ENCODE data around the gene LRRC25.
"Not testable (repeated sequence)": the region's sequence is repeated elsewhere in the genome, so short reads cannot be mapped to it uniquely, and the experiment has no call there.

Gene LRRC25

GRCh38 chr19:18353378-18354005 lies 43.9 kb downstream of the LRRC25 start:
- Mint-ChIP-seq H3K4me3 (no peak overlapping the region), H3K27ac (no peak overlapping the region), H3K27me3 (ENCODE audit: low read depth, poor library complexity) (peaks cover 9% of the 10 kb centered on the region), H3K4me1 (no peaks in the 10 kb centered on the region), H3K9me3 (peaks cover 20% of the 10 kb centered on the region), H3K36me3 (ENCODE audit: low read depth) (peaks cover 27% of the 10 kb centered on the region)
- no peak for DNase-seq
- TF ChIP-seq, protein P1, sequence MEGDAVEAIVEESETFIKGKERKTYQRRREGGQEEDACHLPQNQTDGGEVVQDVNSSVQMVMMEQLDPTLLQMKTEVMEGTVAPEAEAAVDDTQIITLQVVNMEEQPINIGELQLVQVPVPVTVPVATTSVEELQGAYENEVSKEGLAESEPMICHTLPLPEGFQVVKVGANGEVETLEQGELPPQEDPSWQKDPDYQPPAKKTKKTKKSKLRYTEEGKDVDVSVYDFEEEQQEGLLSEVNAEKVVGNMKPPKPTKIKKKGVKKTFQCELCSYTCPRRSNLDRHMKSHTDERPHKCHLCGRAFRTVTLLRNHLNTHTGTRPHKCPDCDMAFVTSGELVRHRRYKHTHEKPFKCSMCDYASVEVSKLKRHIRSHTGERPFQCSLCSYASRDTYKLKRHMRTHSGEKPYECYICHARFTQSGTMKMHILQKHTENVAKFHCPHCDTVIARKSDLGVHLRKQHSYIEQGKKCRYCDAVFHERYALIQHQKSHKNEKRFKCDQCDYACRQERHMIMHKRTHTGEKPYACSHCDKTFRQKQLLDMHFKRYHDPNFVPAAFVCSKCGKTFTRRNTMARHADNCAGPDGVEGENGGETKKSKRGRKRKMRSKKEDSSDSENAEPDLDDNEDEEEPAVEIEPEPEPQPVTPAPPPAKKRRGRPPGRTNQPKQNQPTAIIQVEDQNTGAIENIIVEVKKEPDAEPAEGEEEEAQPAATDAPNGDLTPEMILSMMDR (IDR thresholded peaks at IDR 0.05), result no peak

GRCh38 chr19:18351544-18351943 lies 45.9 kb downstream of the LRRC25 start:
- DNase-seq, result no peak
- H3K27me3 Mint-ChIP-seq (ENCODE audit: low read depth, poor library complexity), result peaks cover 21% of the 10 kb centered on the region
- peaks cover 6% of the 10 kb centered on the region for H3K4me1 Mint-ChIP-seq
- TF ChIP-seq, protein P1 (IDR thresholded peaks at IDR 0.05), result no peak
- peaks cover 7% of the 10 kb centered on the region for H3K36me3 Mint-ChIP-seq (ENCODE audit: low read depth)
- H3K27ac Mint-ChIP-seq, result no peak overlapping the region
- no peak overlapping the region for H3K4me3 Mint-ChIP-seq
- H3K9me3 Mint-ChIP-seq, result peaks cover under 1% of the 10 kb centered on the region

GRCh38 chr19:18350490-18350889 lies 46.9 kb downstream of the LRRC25 start:
- H3K4me1 Mint-ChIP-seq, result peaks cover 14% of the 10 kb centered on the region
- H3K9me3 Mint-ChIP-seq, result no peaks in the 10 kb centered on the region
- no peak overlapping the region for H3K27ac Mint-ChIP-seq
- H3K36me3 Mint-ChIP-seq (ENCODE audit: low read depth), result peaks cover 2% of the 10 kb centered on the region
- peaks cover 32% of the 10 kb centered on the region for H3K27me3 Mint-ChIP-seq (ENCODE audit: low read depth, poor library complexity)
- TF ChIP-seq, protein P1 (IDR thresholded peaks at IDR 0.05), result no peak
- H3K4me3 Mint-ChIP-seq, result no peak overlapping the region
- no peak for DNase-seq

- TF ChIP-seq, protein P1 (IDR thresholded peaks at IDR 0.05), result peak; percentile 68
- peak; percentile 52 for DNase-seq
- Mint-ChIP-seq H3K27me3 (ENCODE audit: low read depth, poor library complexity) (peaks cover 40% of the 10 kb centered on the region), H3K4me3 (no peak overlapping the region), H3K4me1 (peaks cover 20% of the 10 kb centered on the region), H3K27ac (no peak overlapping the region), H3K9me3 (no peaks in the 10 kb centered on the region), H3K36me3 (ENCODE audit: low read depth) (no peaks in the 10 kb centered on the region)
Observed at GRCh38 chr19:18349524-18350128, 47.8 kb downstream of the LRRC25 start.

DNA sequence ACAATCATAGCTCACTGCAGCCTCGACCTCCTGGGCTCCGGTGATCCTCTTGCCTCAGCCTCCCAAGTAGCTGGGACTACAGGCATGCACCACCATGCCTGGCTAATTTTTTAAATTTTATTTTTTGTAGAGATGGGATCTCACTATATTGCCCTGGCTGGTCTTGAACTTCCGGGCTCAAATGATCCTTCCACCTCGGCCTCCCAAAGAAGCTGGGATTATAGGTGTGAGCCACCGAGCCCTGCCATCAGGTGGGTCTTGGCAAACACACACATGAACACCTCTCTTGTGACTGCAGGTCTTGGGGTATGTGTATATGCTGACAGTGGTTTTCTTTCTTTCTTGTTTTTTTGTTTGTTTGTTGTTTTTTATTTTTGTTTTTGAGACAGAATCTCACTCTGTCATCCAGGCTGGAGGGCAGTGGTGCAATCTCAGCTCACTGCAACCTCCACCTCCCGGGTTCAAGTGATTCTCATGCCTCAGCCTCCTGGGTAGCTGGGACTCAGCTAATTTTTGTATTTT lies 48.5 kb downstream of the LRRC25 start:
- Mint-ChIP-seq H3K27me3 (ENCODE audit: low read depth, poor library complexity) (peaks cover 40% of the 10 kb centered on the region), H3K4me1 (peaks cover 28% of the 10 kb centered on the region)
- H3K36me3 Mint-ChIP-seq (ENCODE audit: low read depth); H3K4me3 Mint-ChIP-seq; DNase-seq; H3K9me3 Mint-ChIP-seq; H3K27ac Mint-ChIP-seq: not testable (repeated sequence)

DNA sequence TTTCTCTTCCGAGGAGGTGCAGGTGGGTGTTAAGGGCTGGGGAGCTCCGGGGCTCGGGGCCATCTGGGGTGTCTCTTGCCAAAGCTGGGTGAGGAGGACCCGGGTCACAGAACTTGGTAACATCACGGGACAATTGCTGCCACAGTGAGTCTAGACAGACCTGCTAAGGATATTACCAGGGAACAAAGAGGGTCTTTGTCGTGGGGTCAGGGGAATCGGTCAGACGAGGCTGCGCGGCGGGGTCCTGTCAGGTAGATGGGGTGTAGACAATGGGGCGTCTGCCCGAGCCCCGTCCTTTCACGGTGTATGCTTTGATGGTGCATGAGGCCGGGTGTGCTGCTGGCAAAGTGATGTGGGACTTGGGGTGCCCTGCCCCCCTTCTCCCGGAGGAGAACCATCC lies 49.3 kb downstream of the LRRC25 start:
- Mint-ChIP-seq H3K27ac (no peak overlapping the region), H3K4me1 (peaks cover 30% of the 10 kb centered on the region), H3K36me3 (ENCODE audit: low read depth) (no peaks in the 10 kb centered on the region), H3K9me3 (no peaks in the 10 kb centered on the region), H3K27me3 (ENCODE audit: low read depth, poor library complexity) (peaks cover 40% of the 10 kb centered on the region), H3K4me3 (no peak overlapping the region)
- no peak for DNase-seq
- TF ChIP-seq, protein P1 (IDR thresholded peaks at IDR 0.05), result no peak

All from nephron progenitor cell (in vitro differentiated cells).